Cardiac fibroblast (primary cell): ENCODE data around the gene CDH13.

Experiments
- DNase-seq, 2 donors: peaks; one replicate each; pipeline versions ENCODE4 v3.0.0 to v3.0.0-alpha.2; 2010; ENCODE audit warnings: low read depth in 2 of 2
- H3K4me3 ChIP-seq, 2 donors: replicated peaks in 1 of 2; 1 replicate in 1 of 2; 2 replicates in 1 of 2; pipeline ENCODE4 v1.5.1; 2011; ENCODE audit warnings: low read depth in 2 of 2, low read length in 2 of 2, mild to moderate bottlenecking in 2 of 2, moderate library complexity in 1 of 2
- TF ChIP-seq, protein P1 (sequence below): IDR thresholded peaks from one replicate; pipeline ENCODE4 v1.5.1; 2011; ENCODE audit warnings: low read depth, mild to moderate bottlenecking, low read length, inconsistent platforms

The CDH13 gene

DNA sequence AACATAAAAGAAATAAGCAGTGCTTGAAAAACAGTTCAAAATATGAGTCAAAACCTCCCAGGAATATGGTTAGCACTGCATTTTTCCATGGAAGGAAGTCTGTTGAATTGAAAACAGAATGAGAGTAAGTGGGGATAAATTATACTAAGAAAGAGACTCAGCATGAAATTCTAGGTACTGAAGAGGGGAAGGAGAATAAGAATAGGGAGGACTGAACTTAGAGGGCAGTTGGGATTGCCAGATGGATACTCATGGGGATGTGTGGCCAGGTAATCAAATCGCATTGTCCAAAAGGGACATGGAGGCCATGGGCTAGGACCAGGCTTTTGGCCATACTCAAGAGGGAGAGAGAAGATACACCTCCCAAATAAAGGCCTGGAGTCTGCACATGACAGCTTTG is 247.9 kb downstream of the CDH13 start:
- DNase-seq = no peak
- TF ChIP-seq, protein P1, sequence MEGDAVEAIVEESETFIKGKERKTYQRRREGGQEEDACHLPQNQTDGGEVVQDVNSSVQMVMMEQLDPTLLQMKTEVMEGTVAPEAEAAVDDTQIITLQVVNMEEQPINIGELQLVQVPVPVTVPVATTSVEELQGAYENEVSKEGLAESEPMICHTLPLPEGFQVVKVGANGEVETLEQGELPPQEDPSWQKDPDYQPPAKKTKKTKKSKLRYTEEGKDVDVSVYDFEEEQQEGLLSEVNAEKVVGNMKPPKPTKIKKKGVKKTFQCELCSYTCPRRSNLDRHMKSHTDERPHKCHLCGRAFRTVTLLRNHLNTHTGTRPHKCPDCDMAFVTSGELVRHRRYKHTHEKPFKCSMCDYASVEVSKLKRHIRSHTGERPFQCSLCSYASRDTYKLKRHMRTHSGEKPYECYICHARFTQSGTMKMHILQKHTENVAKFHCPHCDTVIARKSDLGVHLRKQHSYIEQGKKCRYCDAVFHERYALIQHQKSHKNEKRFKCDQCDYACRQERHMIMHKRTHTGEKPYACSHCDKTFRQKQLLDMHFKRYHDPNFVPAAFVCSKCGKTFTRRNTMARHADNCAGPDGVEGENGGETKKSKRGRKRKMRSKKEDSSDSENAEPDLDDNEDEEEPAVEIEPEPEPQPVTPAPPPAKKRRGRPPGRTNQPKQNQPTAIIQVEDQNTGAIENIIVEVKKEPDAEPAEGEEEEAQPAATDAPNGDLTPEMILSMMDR = no peak
- no peak overlapping the region for H3K4me3 ChIP-seq

DNA sequence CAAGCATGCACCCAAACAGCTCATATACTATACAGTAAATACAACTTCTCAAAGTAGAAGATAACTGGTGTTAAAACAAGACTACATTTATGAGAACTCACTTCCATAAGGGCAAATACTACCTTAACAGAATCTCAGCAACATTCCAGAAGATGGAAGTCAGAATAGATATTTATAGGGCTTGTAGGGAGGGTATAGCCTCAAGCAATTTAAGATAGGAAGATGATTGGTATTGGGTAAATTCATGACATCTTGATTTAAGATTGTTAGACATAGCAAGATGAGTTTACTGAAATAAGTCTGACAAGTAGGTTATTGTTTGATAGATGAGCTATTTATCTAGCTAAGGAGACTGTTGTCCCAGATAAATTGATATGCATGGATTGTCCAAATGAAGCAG is 250.2 kb downstream of the CDH13 start:
- TF ChIP-seq, protein P1 = no peak
- DNase-seq = no peak
- H3K4me3 ChIP-seq = no peak overlapping the region

DNA sequence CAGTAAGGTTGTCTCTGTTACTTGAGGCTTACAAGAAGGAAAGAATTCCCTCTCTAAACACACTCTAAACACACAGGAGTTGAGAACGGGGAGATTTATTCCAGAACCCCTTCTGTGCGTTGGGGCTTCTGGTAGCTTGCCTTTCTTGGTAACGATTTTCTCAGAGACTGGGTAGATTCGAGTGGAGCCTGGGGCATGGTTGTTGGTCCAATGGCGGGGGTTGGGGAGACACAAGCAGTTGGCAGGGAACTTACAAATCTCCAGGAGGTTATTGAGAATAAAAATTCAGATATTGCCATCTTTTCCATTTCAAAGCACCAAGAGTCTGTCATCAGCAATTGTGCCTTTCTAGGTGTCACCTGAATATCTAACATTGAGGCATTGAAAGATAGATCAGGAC is 251.7 kb downstream of the CDH13 start:
- H3K4me3 ChIP-seq = no peak overlapping the region
- TF ChIP-seq, protein P1 = no peak
- DNase-seq = no peak

GRCh38 chr16:82880346-82880745 is 253.6 kb downstream of the CDH13 start:
- TF ChIP-seq, protein P1 = no peak
- no peak overlapping the region for H3K4me3 ChIP-seq
- DNase-seq = peak in 1 of 2 donors; percentile 4

DNA sequence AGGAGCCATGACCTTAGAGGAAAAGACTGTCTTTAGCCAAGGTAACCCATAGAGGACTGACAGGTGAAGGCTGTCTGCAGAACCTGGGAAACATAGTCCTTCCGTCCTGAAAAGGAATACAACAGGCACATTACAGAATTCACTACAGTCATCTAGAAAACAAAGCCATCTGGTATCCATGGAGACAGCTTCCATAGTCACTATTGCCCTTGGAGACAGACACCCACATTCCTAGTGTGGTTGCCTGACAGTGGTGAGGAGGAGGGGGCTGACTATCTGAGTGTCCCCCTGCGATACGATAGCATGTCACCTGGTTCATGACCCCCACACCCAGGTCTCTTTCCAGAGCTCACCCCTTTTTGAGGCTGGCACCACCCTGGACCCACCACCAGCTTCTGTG is 254.7 kb downstream of the CDH13 start:
- TF ChIP-seq, protein P1 = no peak
- DNase-seq = no peak
- H3K4me3 ChIP-seq = no peak overlapping the region

GRCh38 chr16:82882226-82882625 is 255.5 kb downstream of the CDH13 start:
- TF ChIP-seq, protein P1 = no peak
- no peak overlapping the region for H3K4me3 ChIP-seq
- no peak for DNase-seq
